ENCODE data around the gene TADA1. TPM values are rescaled to one million over a fixed set of nuclear protein-coding genes. Genes with fewer than 3 reads are reported as not detected.

TADA1 gene
- total RNA-seq, 1 experiment from 2014 or later: 5.2 TPM

- CTCF ChIA-PET: no interaction called here
- H3K4me2 ChIP-seq: no peak overlapping the region
- DNase-seq: no peak
Observed at GRCh38 chr1:166915941-166916340, 39.9 kb upstream of the TADA1 start.

DNA sequence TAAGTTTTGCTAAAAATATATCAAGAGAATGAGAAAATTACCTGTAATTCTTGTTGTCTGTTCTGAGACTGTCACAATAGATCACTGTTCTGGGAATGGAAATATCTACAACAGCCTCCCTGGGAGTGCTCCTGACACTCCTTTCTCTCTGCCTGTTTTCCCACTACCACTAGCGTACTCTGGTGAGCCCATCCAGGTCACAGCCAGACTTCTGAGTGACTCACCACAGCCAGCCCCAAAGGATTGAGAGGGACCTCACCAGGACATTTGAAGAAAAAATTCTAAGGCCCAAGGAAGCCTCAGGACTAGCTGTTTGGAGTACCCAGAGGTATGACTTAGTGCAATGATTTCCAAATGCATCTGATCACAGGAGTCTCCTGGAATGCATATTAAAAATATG, 39.0 kb upstream of the TADA1 start:
- Histone ChIP-seq H3K9me3 (ENCODE audit: insufficient read depth, low read depth) (peaks cover 6% of the 10 kb centered on the region; the same call in 1 of the 2 replicates), H3K4me1 (replicated peaks; ENCODE audit: insufficient read depth) (peaks cover 5% of the 10 kb centered on the region), H3K36me3 (ENCODE audit: low read depth) (no peaks in the 10 kb centered on the region), H3K27ac (no peak overlapping the region), H3F3A (ENCODE audit: insufficient read depth, low read depth) (no peaks in the 10 kb centered on the region), H3K9me2 (ENCODE audit: insufficient read depth) (no peaks in the 10 kb centered on the region), H2AFZ (no peak overlapping the region), H3K4me3 (no peak overlapping the region), H3K27me3 (ENCODE audit: insufficient read depth, low read depth) (no peaks in the 10 kb centered on the region), H3K79me2 (ENCODE audit: low read depth) (no peaks in the 10 kb centered on the region), H4K20me1 (ENCODE audit: insufficient read depth) (no peaks in the 10 kb centered on the region), H3K4me2 (no peak overlapping the region)
- intact Hi-C loops (cut with micrococcal nuclease; ENCODE audit: unreplicated experiment): no loop called here
- no TSS peak for BruUV-seq (replicated peaks)
- POLR2A ChIA-PET (ENCODE audit: unreplicated experiment): no interaction called here
- no peak for DNase-seq
- CTCF ChIA-PET: no interaction called here
- no peak for TF ChIP-seq EZH2 (IDR thresholded peaks at IDR 0.05; ENCODE audit: low read depth)
- TF ChIP-seq, protein P1, sequence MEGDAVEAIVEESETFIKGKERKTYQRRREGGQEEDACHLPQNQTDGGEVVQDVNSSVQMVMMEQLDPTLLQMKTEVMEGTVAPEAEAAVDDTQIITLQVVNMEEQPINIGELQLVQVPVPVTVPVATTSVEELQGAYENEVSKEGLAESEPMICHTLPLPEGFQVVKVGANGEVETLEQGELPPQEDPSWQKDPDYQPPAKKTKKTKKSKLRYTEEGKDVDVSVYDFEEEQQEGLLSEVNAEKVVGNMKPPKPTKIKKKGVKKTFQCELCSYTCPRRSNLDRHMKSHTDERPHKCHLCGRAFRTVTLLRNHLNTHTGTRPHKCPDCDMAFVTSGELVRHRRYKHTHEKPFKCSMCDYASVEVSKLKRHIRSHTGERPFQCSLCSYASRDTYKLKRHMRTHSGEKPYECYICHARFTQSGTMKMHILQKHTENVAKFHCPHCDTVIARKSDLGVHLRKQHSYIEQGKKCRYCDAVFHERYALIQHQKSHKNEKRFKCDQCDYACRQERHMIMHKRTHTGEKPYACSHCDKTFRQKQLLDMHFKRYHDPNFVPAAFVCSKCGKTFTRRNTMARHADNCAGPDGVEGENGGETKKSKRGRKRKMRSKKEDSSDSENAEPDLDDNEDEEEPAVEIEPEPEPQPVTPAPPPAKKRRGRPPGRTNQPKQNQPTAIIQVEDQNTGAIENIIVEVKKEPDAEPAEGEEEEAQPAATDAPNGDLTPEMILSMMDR (conservative IDR thresholded peaks at IDR 0.05): no peak

More at GRCh38 chr1:166915941-166916340, 39.9 kb upstream of the TADA1 start:
- Histone ChIP-seq H3K79me2 (ENCODE audit: low read depth) (no peaks in the 10 kb centered on the region), H3K9me2 (ENCODE audit: insufficient read depth) (no peaks in the 10 kb centered on the region), H3K4me3 (no peak overlapping the region), H3K27ac (no peak overlapping the region), H2AFZ (no peak overlapping the region), H3K27me3 (ENCODE audit: insufficient read depth, low read depth) (no peaks in the 10 kb centered on the region), H3K9me3 (ENCODE audit: insufficient read depth, low read depth) (peaks cover 4% of the 10 kb centered on the region; the same call in 1 of the 2 replicates), H3K36me3 (ENCODE audit: low read depth) (no peaks in the 10 kb centered on the region), H3K4me1 (replicated peaks; ENCODE audit: insufficient read depth) (no peaks in the 10 kb centered on the region), H4K20me1 (ENCODE audit: insufficient read depth) (no peaks in the 10 kb centered on the region), H3F3A (ENCODE audit: insufficient read depth, low read depth) (no peaks in the 10 kb centered on the region)
- intact Hi-C loops (cut with micrococcal nuclease; ENCODE audit: unreplicated experiment): no loop called here
- POLR2A ChIA-PET (ENCODE audit: unreplicated experiment): no interaction called here
- no TSS peak for BruUV-seq (replicated peaks)
- no peak for TF ChIP-seq EZH2 (IDR thresholded peaks at IDR 0.05; ENCODE audit: low read depth)
- TF ChIP-seq, protein P1 (conservative IDR thresholded peaks at IDR 0.05): no peak

DNA sequence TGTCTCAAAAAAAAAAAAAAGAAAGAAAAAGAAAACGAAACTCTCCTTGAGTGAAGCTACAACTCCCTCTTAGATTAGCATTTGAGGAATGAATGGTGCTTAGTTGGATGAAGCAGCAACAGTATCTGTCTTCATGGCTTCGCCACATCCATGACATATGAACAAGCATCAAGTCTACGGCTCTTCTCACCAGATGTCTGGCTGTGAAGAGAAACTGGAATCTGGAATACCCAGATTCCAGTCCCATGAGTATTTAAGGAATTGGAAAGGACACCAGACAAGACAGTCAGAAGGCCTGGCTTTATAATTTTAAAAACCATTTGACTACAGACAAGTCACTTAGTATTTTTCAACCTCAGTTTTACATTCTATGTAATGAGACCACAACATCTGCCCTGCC, 38.0 kb upstream of the TADA1 start:
- H3K27ac ChIP-seq: no peak overlapping the region
- no peaks in the 10 kb centered on the region for H4K20me1 ChIP-seq (ENCODE audit: insufficient read depth)
- no peaks in the 10 kb centered on the region for H3F3A ChIP-seq (ENCODE audit: insufficient read depth, low read depth)
- no peaks in the 10 kb centered on the region for H3K9me2 ChIP-seq (ENCODE audit: insufficient read depth)
- no peaks in the 10 kb centered on the region for H3K36me3 ChIP-seq (ENCODE audit: low read depth)
- no peak overlapping the region for H3K4me2 ChIP-seq
- ChIA-PET POLR2A (ENCODE audit: unreplicated experiment) (no interaction called here), CTCF (interaction anchor here (0.6 kb wide), 1 partner anchor 354 kb away, joined by 3 read pairs; no protein-coding TSS in a partner anchor)
- no peaks in the 10 kb centered on the region for H3K79me2 ChIP-seq (ENCODE audit: low read depth)
- H3K9me3 ChIP-seq (ENCODE audit: insufficient read depth, low read depth): peaks cover 6% of the 10 kb centered on the region; the same call in 1 of the 2 replicates
- DNase-seq: no peak
- H2AFZ ChIP-seq: no peak overlapping the region
- no peak overlapping the region for H3K4me3 ChIP-seq
- H3K27me3 ChIP-seq (ENCODE audit: insufficient read depth, low read depth): no peaks in the 10 kb centered on the region
- BruUV-seq (replicated peaks): no TSS peak
- intact Hi-C loops (cut with micrococcal nuclease; ENCODE audit: unreplicated experiment): loop anchor here (5.0 kb wide), 1 partner anchor 773 kb away; no protein-coding TSS in a partner anchor
- peaks cover 5% of the 10 kb centered on the region for H3K4me1 ChIP-seq (replicated peaks; ENCODE audit: insufficient read depth)
- TF ChIP-seq, protein P1 (conservative IDR thresholded peaks at IDR 0.05): no peak
- TF ChIP-seq EZH2 (IDR thresholded peaks at IDR 0.05; ENCODE audit: low read depth): no peak

Data from PC-9 (cell line).